ENCODE measurements around the gene RSPH3.
"Not testable (repeated sequence)": the region's sequence is repeated elsewhere in the genome, so short reads cannot be mapped to it uniquely, and the experiment has no call there.

The RSPH3 gene

DNA sequence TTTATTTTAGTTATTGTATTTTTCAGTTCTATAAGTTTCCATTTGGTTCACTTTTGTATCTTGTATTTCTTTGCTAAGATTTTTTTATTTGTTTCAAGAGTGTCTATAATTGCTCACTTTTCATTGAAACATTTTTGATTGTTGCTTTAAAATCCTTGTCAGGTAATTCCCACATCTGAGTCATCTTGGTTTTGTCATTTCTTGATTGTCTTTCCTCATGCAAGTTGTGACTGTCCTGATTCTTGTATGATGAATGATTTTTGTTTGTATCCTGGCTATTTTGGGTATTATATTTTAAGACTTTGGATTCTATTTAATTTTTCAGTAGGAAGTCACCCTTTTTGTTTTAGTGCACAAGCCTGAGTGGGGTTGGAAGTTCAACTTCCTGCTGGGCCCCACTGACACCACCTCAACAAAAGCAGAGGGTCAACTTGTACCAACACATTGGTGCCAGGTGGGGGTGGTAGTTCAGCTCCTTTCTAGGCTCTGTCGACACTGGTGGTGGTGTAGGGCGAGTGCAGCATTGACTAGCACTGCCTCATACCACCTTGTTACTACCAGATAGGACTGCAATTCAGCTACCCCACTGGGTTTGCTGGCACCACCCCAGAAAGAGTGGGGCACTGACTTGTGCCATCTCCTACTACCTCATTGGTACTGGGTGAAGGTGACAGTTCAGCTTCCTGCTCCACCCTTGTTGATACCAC is 8.8 kb downstream of the RSPH3 start:
- POLR2A ChIA-PET = no interaction called here
- no peak overlapping the region for H3K4me3 ChIP-seq (ENCODE audit: low read depth, low read length)
- TF ChIP-seq, protein P1, sequence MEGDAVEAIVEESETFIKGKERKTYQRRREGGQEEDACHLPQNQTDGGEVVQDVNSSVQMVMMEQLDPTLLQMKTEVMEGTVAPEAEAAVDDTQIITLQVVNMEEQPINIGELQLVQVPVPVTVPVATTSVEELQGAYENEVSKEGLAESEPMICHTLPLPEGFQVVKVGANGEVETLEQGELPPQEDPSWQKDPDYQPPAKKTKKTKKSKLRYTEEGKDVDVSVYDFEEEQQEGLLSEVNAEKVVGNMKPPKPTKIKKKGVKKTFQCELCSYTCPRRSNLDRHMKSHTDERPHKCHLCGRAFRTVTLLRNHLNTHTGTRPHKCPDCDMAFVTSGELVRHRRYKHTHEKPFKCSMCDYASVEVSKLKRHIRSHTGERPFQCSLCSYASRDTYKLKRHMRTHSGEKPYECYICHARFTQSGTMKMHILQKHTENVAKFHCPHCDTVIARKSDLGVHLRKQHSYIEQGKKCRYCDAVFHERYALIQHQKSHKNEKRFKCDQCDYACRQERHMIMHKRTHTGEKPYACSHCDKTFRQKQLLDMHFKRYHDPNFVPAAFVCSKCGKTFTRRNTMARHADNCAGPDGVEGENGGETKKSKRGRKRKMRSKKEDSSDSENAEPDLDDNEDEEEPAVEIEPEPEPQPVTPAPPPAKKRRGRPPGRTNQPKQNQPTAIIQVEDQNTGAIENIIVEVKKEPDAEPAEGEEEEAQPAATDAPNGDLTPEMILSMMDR (IDR thresholded peaks at IDR 0.05; ENCODE audit: insufficient read depth, low read length, missing control alignments) = no peak
- DNase-seq (ENCODE audit: low read depth, low spot score) = no peak
- CTCF ChIA-PET = interaction anchor here (1.1 to 1.9 kb wide), 4 partner anchors 12 to 287 kb away, joined by 3 to 7 read pairs (median 4); no protein-coding TSS in a partner anchor

DNA sequence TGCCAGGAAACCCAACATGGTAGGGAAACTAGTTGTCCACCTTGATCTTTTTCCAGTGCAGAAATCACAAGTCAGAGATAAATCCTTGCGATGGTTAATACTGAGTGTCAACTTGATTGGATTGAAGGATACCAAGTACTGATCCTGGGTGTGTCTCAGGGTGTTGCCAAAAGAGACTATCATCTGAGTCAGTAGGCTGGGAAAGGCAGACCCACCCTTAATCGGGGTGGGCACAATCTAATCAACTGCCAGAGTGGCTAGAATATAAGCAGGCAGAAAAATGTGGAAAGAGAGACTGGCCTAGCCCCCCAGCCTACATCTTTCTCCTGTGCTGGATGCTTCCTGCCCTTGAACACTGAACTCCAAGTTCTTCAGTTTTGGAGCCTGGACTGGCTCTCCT is 10.3 kb downstream of the RSPH3 start:
- H3K4me3 ChIP-seq (ENCODE audit: low read depth, low read length); DNase-seq (ENCODE audit: low read depth, low spot score); POLR2A ChIA-PET: not testable (repeated sequence)
- CTCF ChIA-PET = interaction anchor here (1.1 kb wide), 1 partner anchor 285 kb away, joined by 3 read pairs; no protein-coding TSS in a partner anchor

DNA sequence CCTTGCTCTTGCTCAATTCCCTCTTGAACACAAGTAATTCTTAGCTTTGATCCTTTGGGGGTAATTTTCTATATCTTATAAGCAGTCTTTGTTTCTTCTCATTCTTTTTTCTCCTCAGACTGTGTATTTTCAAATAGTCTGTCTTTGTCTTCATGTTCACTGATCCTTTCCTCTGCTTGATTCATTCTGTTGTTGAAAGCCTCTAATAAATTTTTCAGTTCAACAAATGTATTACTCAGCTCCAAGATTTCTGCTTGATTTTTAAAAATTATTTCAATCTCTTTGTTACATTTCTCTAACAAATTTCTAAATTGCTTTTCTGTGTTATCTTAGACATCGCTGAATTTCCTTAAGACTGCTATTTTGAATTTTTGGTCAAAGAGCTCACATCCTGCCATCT is 11.5 kb downstream of the RSPH3 start:
- CTCF ChIA-PET = interaction anchor here (0.6 to 1.5 kb wide), 5 partner anchors 9 to 298 kb away, joined by 3 to 7 read pairs (median 4); no protein-coding TSS in a partner anchor
- no peak overlapping the region for H3K4me3 ChIP-seq (ENCODE audit: low read depth, low read length)
- no peak for DNase-seq (ENCODE audit: low read depth, low spot score)
- TF ChIP-seq, protein P1 (IDR thresholded peaks at IDR 0.05; ENCODE audit: insufficient read depth, low read length, missing control alignments) = no peak
- POLR2A ChIA-PET = no interaction called here

DNA sequence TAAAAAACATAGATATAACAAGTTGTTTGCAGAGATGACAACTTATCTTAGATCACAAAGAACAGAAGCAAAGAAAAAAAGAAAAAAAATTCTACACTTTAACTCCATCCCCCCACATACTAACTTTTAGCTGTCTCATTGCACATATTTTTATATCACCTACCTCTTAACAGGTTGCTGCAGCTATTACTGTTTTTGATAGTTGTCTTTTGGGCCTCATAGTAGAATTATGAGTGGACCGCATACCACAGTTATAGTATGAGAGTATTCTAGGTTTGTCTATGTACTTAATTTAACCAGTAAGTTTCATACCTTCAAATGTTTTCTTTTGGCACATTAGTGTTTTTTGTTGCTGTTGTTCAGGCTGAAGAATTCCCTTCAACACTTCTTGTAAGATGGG is 12.3 kb downstream of the RSPH3 start:
- POLR2A ChIA-PET = no interaction called here
- no peak overlapping the region for H3K4me3 ChIP-seq (ENCODE audit: low read depth, low read length)
- CTCF ChIA-PET = interaction anchor here (0.9 to 1.5 kb wide), 4 partner anchors 8 to 297 kb away, joined by 3 to 7 read pairs (median 4); no protein-coding TSS in a partner anchor
- TF ChIP-seq, protein P1 (IDR thresholded peaks at IDR 0.05; ENCODE audit: insufficient read depth, low read length, missing control alignments) = no peak
- DNase-seq (ENCODE audit: low read depth, low spot score) = no peak

DNA sequence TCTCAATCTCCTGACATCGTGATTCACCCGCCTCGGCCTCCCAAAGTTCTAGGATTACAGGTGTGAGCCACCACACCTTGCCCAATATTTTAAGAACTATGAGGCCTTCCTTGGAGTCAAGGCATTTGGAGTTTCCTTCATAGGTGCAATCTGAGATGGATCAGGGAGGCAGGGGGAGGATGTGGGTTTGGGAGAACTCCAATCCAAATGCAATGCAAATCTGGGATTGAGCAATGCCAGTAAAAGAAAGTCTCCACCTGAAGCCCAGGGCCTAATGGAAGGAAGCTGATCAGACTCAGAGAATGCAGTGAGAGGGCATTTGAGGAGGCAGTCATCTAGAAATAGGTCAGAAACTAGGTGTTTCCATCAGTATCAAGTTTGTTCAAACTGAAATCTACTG is 21.2 kb downstream of the RSPH3 start:
- no peak for DNase-seq (ENCODE audit: low read depth, low spot score)
- no peak overlapping the region for H3K4me3 ChIP-seq (ENCODE audit: low read depth, low read length)
- ChIA-PET CTCF (interaction anchor here (1.0 to 3.0 kb wide), 7 partner anchors 8 to 275 kb away, joined by 3 to 16 read pairs (median 4); no protein-coding TSS in a partner anchor), POLR2A (no interaction called here)
- TF ChIP-seq, protein P1 (IDR thresholded peaks at IDR 0.05; ENCODE audit: insufficient read depth, low read length, missing control alignments) = no peak

DNA sequence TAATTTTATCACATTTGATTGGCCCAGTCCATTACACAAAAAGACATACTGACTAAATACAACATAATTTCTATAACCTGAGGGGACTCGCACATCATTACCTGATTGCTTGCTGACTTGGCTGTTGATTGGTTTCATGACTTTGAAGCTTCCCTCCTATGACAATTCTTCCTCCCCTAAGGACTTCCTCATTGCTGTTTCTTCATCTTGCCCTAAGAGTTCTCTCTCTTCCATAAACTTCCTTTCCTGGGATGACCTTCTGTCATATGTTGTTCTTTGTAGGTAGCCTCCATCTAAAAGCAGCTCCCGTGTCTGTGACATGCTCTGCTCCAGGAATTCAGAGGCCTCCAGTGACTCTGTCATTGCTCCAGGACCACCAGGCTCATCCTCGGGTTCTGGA is 22.6 kb downstream of the RSPH3 start:
- ChIA-PET POLR2A (no interaction called here), CTCF (interaction anchor here (1.1 to 8.3 kb wide), 4 partner anchors 9 to 274 kb away, joined by 4 to 92 read pairs (median 10); no protein-coding TSS in a partner anchor)
- H3K4me3 ChIP-seq (ENCODE audit: low read depth, low read length) = no peak overlapping the region
- TF ChIP-seq, protein P1 (IDR thresholded peaks at IDR 0.05; ENCODE audit: insufficient read depth, low read length, missing control alignments) = no peak
- no peak for DNase-seq (ENCODE audit: low read depth, low spot score)

All from AG04449 (cell line).